Stimulated activated CD4-positive, alpha-beta T cell treated with anti-CD3 and anti-CD28 coated beads, TNF-alpha, amount 100 ng/mL, for 48 hours (primary cell): Measurements from ENCODE around the gene UBR1.

Experiments
- DNase-seq, 3 donors: peaks; one replicate each; pipeline ENCODE4 v3.0.0-alpha.2; 2020; ENCODE audit warnings: low read depth in 3 of 3

Gene UBR1

DNA sequence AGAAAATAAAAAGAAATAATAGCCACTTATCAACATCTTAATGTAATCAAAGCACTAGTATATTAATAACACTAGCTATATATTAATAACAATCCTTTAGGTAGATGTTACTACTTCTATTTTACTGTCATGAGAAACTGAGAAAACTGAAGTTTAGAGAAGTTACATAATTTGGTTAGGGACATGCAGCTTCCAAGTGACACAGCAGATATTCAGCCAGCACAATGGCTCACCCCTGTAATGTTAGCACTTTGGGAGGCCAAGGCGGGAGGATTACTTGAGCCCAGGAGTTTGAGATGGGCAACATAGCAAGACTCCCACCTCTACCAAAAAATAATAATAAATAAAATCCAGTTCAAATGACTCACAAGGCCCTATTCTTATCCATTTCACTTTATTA is 1.9 kb upstream of the UBR1 start:
- DNase-seq, result no peak

DNA sequence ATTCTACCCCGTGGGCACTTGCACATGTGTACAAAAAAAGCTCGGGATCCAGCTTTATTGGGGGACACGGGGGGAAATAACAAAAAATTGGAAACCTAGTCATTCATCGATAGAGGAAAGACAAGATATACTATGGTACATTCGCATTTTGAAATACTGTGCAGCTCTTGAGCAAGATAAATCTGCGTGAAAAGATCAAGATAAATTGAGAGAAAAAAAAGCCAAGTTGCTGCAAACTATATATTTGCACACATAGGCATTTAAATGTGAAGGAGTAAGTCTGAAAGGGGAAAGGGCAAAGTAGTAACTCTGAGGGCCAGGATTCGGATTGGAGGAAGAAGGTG is 620 bp upstream of the UBR1 start:
- DNase-seq, result no peak

DNA sequence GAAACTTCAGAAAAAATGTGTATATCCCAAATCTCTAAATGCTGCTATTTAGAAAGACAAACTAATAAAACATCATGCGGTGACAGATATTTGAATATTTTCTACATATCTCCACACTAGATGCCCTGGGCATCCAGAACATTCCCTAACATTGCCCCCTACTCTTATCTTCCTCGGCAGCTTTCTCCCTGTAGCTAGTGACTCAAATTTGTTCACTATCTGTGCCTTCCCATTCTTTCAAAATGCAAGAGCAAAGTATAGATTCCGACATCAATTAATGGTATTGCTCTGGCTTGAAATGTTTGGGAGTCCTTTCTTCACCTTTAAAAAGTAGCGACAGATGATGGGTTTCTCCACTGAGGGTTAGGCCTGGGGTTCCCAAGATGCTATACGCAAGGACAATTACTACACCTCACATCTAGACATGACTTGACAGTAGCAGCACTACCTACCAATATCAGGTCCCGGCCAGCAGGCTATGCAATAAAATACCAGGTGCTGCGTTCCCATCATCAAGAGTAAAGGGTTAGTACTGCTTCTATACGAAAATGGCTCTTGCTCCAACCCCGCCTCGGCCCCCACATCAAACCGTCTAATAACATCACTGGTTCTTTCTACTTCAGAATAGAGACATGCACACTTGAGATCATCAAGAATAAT is 631 bp downstream of the UBR1 start:
- DNase-seq, result peak in 2 of 3 donors; percentile 7 to 15

DNA sequence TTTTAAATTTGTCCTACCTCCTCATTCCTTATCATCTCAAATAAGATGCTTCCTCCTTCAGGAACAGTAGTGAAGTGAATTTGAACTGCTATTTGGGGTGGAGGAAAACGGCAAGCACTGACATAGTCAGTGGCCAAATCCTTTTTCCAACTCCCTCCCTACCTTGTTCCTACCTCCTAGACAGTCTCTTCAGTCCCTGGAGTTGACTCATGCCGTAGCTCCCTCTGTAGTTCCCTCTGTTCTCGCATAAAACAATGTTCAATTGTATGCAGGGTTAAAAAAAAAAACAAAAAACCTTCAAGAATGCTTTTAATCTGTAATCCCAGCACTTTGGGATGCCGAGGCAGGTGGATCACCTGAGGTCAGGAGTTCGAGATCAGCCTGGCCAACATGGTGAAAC is 1.4 kb downstream of the UBR1 start:
- no peak for DNase-seq

DNA sequence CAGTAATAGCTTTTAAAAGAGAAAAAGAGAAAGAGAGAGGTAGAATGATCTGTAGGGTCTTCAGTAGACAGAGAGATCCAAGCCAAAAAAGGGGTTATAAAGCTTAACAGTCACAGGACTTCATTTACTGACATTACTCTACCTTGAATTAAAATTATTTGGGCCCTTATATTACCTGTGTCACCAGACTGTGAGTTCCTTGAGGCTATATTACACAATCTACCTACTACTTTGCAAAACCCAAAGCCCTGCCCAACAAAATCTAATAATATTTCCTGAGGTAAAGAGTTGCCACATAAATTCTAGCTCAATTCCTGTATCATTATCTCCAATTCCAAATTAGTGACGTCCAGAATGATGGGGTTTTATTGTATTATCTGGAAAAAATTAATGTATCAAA is 1.9 kb downstream of the UBR1 start:
- no peak for DNase-seq

DNA sequence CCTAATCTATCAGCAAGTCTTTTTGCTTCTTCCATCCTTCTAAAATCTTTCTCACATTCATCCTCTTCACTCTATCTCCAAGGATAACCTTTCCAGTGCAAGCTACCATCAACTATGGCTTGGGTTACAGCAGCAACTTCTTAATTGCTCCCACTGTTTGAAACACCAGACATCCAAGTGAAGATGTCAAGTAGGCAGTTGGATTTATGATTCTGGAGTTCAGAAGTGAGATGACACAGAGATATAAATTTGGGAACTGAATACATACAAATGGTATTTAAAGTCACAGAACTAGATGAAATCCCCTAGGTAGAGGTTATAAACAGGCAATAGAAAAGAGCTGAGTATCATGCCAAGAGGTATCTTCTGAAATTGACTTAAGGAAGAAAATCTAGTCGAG is 3.7 kb downstream of the UBR1 start:
- no peak for DNase-seq

DNA sequence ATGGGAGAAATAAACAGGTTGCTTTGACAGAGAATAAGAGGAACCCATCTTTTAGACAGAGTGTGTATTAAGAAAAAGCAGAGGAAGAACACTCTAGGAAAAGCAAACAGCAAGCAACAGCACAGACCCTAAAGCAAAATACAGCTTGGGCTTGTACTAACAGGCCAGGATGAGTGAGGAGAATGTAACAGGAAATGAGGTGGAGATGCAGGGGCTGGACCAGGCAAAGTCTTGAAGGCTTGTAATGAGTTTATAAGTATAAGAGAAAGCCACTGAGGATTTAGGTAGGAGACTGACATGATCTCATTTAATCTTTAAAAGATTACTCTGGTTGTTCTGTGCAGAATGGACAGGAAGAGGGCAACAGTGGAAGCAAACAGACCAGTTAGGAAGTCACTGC is 4.9 kb downstream of the UBR1 start:
- no peak for DNase-seq

DNA sequence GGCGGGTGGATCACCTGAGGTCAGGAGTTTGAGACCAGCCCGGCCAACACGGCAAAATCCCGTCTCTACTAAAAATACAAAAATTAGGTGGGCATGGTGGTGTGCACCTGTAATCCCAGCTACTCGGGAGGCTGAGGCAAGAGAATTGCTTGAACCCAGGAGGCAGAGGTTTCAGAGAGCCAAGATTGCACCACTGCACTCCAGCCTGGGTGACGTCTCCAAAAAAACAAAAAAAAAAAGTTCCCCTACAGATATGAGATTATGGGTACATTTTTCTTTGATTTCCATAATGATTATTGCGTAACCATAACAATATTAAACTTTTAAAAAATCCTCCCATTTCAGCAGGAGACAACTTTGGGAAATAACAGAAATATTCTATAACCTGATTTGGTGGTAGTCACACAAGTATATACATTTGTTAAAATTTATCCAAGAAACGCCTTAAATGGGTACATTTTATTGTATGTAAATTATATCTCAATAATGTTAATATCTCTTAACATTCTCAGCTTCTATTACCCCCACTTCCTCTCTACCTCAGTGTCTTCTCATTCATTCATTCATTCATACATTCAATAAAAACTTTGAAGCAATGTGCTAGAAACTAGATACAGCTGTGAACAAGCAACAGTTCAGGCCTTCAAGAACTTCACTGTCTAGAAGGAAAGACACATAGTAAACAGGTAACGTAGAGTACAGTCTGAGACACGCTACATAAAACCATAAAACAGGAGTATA is 6.6 kb downstream of the UBR1 start:
- DNase-seq, result no peak

DNA sequence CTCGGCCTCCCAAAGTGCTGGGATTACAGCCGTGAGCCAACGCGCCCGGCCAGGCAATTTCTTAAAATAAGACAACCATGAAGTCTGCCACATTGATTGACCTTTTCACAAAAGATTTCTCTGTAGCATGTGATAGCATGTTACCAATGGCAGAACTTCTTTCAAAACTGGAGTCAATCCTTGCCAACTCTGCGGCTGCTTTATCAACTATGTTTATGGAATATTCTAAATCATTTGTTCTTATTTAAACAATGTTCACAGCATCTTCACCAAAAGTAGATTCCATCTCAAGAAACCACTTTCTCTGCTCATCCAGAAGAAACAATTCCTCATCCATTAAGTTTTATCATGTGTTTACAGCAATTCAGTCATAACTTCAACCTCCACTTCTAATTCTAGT is 9.4 kb downstream of the UBR1 start:
- DNase-seq, result no peak

DNA sequence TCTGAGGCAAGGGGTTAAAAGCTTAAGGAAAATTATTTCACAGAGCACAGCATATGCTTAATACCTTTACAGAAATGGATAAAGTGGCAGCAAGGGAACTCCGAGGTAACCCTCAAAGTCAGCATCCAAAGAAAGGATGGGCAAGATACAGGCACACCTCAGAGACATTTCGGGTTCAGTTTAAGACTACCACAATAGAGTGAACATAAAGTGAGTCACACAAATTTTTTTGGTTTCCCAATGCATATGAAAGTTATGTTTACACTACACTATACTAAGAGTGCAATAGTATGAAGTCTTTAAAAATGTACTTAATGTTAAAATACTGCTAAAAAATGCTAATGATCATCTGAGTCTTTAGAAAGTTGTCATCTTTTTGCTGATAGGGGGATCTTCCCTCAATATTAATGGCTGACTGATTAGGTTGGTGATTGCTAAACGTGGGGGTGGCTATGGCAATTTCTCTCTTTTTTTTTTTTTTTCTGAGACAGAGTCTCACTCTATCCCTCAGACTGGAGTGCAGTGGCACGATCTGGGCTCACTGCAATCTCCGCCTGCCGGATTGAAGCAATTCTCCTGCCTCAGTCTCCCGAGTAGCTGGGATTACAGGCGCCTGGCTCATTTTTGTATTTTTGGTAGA is 10.0 kb downstream of the UBR1 start:
- no peak for DNase-seq

DNA sequence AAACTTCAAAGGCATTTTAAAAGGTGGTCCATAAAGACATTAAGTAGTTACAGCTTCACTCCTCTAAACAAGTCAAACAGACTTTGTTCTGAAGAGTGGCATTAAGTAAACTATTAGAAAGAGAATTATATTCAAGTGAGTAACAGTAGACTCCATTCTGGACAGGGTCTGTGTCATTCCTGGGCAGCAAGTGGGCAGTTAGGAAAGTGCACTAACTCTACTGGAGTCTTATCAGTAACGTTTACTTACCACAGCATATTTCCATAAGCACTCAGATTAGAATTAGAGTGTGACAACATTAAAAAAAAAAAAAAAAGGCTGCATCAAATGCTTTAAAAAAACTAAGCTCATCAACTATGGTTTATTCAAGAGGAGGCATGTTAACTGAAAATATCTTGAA is 10.6 kb downstream of the UBR1 start:
- no peak for DNase-seq

DNA sequence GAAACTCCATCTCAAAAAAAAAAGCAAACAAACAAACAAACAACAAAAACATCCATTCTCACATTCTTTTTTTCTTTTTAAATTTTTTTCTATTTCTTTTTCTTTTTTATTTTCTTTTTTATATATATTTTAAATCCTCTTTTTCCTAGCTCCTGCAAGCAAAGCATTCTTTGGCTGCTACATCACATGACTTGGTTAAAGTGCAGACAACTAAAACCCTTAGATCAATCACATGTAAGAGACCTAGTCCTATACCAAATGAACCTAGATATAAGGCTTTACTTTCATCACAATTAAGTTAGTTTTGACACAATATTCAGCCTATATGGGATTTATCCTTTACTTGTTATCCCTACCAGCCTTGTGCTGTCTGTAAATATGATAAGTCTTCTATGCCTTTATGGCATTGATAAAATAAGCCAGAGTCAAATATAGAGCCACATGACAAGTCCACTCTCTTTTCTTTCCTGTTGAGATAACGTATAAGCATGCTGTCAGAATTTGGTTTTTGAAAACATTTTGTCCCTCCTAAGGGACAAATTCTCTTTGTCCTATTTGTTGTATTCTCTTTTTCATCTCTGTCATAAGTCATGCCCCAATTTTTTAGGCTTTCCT is 11.3 kb downstream of the UBR1 start:
- DNase-seq, result no peak

DNA sequence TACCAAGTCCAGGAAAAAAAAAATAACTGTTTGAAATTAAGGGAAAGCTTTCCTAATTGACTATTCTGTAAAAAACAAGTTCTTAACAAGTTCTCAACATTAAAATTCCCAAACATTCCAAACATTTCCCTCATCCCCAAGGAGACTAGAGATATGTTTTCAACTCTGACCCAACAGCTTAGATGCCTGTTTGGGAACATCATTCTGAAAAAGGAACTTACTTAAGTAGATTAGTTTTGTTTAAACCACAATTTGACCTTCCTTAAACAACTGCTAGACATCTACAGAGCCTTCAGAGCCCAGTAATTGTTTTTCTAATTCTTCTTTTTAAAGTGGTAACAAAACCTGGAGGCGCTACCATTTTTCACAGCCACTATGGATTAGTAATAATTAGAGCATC is 12.8 kb downstream of the UBR1 start:
- no peak for DNase-seq

DNA sequence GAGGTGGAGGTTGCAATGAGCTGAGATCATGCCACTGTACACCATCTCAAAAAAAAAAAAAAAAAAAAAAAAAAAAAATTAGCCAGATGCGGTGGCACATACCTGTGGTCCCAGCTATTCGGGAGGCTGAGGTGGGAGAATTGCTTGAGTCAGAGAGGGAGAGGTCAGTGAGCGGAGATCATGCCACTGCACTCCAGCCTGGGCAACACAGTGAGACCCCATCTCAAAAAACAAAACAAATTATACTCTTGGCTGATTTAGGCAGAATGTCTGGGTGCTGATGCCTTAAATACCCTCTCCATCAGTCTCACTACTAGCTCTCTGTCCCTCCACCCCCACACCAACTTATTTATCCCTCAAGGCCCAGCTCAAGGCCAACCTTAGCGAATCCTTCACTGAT is 14.0 kb downstream of the UBR1 start:
- no peak for DNase-seq

DNA sequence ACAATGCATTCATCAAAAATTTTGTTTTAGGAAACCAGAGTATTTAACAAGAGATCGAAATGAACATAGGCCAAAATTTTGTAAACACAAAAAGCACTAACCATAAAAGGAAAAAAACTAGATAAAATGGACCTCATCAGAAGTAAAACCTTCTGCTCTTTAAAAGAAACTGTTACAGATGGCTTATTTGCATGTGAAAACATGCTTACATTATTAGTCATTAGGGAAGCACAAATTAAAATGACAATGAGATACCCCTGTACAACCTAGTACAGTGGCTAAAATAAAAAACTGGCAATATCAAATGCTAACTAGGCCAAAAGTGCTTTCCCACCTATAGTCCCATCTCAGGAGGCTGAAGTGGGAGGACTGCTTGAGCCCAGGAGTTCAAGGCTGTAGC is 19.3 kb downstream of the UBR1 start:
- no peak for DNase-seq

DNA sequence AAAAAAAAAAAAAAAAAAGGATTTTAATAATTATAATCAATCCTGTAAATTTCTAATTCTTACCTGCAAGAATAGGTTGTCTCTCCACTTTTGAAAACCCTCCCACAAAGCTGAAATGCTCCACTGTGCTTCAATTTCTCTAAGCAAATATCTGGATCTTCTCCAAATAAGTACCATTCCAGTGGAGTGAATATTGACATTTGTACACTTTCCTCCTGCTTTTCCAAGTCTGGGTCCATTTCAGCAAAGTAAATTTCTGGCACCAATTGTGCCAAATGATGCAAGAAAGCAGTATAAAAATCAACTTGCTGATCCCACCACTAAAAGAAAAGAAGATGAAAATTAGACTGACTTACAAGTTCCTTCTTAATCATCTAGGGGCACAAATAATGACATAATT is 19.9 kb downstream of the UBR1 start:
- DNase-seq, result no peak

DNA sequence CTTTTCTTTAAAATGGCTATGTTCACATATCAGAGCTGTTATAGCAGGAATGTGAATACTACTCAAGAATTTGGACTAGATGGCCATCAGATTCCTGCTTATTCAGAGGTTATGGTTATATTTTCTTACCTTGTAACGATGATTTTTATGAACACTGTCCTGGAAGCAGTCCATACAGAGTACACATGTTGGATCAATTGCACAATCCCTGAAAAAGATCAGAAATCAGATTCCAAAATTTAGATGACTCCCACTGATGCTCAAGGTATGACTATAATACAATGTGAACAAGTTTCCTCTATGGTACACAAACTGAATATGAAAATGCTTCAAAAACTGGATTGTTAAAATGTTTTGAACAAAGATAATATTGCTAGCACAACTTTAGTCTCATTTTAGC is 23.3 kb downstream of the UBR1 start:
- DNase-seq, result no peak

DNA sequence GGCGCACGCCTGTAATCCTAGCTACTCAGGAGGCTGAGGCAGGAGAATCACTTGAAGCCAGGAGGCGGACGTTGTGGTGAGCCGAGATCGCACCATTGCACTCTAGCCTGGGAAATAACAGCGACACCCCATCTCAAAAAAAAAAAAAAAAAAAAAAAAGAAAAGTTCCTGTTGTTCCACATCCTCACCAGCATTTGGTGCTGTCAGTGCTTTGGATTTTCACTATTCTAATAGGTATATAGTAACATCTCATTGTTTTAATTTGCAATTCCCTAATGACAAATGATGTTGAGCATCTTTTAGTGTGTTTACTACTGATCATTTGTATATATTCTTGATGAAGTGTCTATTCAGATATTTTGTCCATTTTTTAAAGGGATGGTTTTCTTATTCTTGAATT is 24.6 kb downstream of the UBR1 start:
- no peak for DNase-seq

DNA sequence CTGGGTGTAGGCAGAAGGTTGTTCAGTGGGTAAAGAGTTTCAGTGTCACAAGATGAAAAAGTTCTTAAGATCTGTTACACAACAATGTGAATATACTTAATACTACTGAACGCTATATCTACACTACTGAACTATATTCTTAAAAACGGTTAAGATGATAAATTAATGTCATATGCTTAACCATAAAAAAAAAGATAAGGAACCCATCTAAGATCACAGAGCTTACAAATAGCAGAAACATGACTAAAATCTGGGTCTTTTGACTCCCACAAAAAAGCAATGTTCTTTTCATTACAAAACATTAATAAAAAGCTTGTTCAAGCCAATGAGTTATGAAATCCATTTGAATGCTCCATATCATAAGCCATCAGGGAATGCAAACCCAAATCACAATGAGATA is 34.4 kb downstream of the UBR1 start:
- DNase-seq, result no peak

DNA sequence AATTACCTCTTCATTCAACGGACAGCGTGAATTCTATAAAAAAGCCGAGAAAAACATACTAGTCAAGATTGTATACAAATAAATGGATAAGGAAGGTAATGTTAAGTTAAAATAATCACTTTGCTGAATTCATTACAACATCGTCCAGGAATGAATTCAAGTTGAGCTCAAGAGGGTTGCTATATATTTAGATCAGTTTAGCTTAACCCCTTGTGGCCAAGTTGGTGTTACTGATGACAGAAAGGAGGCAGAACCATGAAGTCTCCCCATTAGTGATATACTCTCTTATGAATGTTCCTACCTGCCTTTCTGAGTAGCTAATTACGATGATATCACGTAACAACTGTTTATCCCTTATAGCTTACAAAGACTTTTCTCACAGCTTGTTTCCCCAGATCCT is 34.9 kb downstream of the UBR1 start:
- DNase-seq, result no peak

DNA sequence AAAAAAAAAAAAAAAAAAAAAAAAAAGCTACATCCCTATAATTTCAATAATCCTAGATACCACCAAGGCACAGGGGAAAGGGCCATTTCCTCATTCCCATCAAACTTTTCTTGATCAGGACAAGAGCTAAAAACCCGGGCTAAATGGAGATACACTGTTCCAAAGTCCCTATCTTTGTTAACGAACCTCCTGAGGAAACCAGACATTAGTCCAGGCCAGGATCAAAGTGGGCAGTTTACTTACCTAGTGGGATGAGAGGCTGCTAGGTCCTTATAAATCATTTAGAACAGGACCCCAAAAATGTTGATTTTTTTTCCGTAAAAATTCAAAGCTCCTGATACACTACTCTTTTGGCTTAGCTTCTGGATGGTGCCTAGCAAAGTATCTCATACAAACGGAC is 35.6 kb downstream of the UBR1 start:
- no peak for DNase-seq

DNA sequence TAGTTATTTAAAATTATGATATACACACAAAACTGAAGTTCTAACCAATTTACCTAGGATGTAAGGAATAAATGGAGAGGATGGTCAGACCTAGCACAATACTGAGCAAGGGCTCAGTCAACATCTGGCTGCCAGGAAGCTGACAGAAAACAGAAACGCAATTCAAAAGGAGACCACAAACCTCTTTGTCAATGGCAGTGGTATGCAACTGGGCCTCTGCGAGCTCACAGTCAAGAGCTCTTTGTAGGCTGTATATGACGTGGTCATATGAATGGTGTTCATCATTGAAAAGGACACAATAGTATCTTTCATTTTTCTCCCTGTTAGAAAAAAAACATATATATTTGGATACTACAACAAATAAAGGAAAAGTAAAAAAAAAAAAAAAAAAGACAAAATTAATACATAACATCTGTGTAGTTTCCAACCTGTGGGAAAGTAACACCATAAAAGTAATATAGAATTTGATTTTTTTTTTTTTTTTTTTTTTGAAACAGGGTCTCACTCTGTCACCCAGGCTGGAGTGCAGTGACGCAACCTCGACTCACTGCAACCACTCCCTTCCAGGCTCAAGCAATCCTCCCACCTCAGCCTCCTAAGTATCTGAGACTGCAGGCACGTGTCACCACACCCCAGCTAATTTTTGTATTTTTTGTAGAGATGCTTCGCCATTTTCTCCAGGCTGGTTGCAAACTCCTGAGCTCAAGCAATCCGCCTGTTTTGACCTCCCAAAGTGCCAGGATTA is 37.9 kb downstream of the UBR1 start:
- peak in 1 of 3 donors; percentile 13 for DNase-seq
